ENCODE data around the gene HOXA3. TPM values are rescaled to one million over a fixed set of nuclear protein-coding genes. Genes with fewer than 3 reads are reported as not detected.

The HOXA3 gene
- total and polyA plus RNA-seq, 2 of the 8 experiments (the other 6 are each of a cell fraction or from before 2014, with no cell fraction given), result not detected

DNA sequence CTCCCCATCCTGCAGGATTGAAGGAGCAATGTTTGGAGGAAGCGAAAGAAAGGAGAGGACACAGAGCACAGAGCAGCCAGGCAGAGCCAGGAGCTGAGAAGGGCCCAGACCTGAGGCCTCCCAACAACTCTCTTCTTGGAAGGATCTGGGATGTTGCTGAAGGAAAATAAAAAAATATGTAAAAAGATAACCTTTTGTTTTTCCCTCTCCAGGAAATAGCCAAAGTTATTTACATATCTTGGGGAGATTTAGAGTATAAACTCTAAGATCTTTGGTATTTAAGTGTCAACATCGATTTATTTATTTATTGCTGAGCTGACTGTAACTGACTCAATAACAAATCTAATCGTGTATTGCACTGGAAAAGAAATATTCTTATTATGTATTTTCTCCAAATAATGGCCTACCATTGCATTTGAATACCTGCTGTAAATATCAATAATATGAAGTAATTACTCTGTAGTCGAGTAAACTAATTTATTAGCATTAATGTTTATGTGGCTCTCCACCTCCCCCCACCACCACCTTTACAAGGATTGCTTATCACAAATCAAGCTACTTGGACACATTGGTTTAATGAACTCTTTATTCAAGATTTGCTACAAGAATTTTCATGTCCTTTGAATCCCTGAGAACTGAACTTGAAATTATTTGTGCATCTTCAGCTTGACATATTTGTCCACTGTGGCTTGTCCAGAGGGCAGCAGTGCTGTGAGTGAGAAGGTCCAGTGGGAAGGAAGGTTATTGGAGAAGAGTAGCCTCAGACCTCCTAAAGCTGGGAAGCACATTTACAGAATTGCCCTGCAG, 34.5 kb upstream of the HOXA3 start:
- Histone ChIP-seq H3K56ac (replicated peaks; ENCODE audit: insufficient read length, low read depth, low read length) (no peak overlapping the region), H2BK20ac (ENCODE audit: low read length) (no peak overlapping the region), H3K4me3 (ENCODE audit: extremely low read depth in 1 of 4, insufficient read depth in 2 of 4, low read depth in 3 of 4, low read length in 4 of 4) (no peak overlapping the region), H3K14ac (ENCODE audit: insufficient read length) (no peak overlapping the region), H3K9me3 (ENCODE audit: insufficient read depth in 2 of 2, low read depth in 1 of 2, low read length in 1 of 2) (no peaks in the 10 kb centered on the region; a peak in 1 of 4 replicates), H4K20me1 (replicated peaks in 1 of 2; ENCODE audit: control insufficient read depth in 1 of 2, insufficient read depth in 2 of 2, low read length in 2 of 2) (peaks cover 34 to 63% of the 10 kb centered on the region in 2 experiments), H3K23ac (ENCODE audit: insufficient read length) (no peak overlapping the region), H3K79me1 (ENCODE audit: low read depth, low read length) (no peaks in the 10 kb centered on the region), H3K27me3 (replicated peaks in 1 of 4; ENCODE audit: control insufficient read depth in 3 of 4, extremely low read depth in 1 of 4, insufficient read depth in 3 of 4, low read length in 3 of 4) (peaks cover 98 to 100% (median 99%) of the 10 kb centered on the region in 4 experiments), H3K36me3 (ENCODE audit: control insufficient read depth in 2 of 4, insufficient read depth in 4 of 4, low read length in 3 of 4) (peaks cover 0 to 8% (median 0%) of the 10 kb centered on the region in 4 experiments; a peak in 1 of 8 replicates), H4K91ac (replicated peaks; ENCODE audit: insufficient read length, low read length) (no peak overlapping the region), H3K4me1 (replicated peaks in 1 of 4; ENCODE audit: control insufficient read depth in 3 of 4, insufficient read depth in 4 of 4, low read length in 3 of 4) (peaks cover 0 to 27% (median 16%) of the 10 kb centered on the region in 4 experiments; a peak in 6 of 7 replicates), H2AK5ac (ENCODE audit: low read depth, low read length) (no peak overlapping the region), H4K8ac (ENCODE audit: extremely low read depth, insufficient read depth, low read length) (no peak overlapping the region), H2BK15ac (ENCODE audit: low read length) (no peak overlapping the region), H2AFZ (ENCODE audit: low read length) (no peak overlapping the region), H3K79me2 (ENCODE audit: control insufficient read depth in 1 of 2, insufficient read depth in 2 of 2, low read length in 2 of 2) (no peaks in the 10 kb centered on the region), H2BK12ac (ENCODE audit: low read depth, low read length) (no peak overlapping the region), H4K5ac (ENCODE audit: insufficient read length, low read depth, low read length) (no peak overlapping the region), H2BK5ac (ENCODE audit: low read depth, low read length) (no peak overlapping the region), H3K23me2 (ENCODE audit: low read depth, low read length) (no peaks in the 10 kb centered on the region), H3K4ac (replicated peaks; ENCODE audit: insufficient read length, low read depth, low read length) (no peak overlapping the region), H2BK120ac (replicated peaks; ENCODE audit: low read depth, low read length) (no peak overlapping the region), H3K4me2 (ENCODE audit: insufficient read depth in 1 of 2, low read depth in 2 of 2, low read length in 2 of 2) (no peak overlapping the region; a peak in 1 of 4 replicates), H3K9ac (replicated peaks in 1 of 4; ENCODE audit: extremely low read depth in 1 of 4, low read depth in 3 of 4, low read length in 3 of 4) (no peak overlapping the region), H3K27ac (ENCODE audit: low read depth, low read length) (no peak overlapping the region), H3K18ac (ENCODE audit: extremely low read depth, low read length) (no peak overlapping the region)
- DNase-seq (ENCODE audit: low read depth in 1 of 2, low spot score in 2 of 2) (no peak), FAIRE-seq (no peak)
- ChIA-PET POLR2A (ENCODE audit: partially characterized antibody) (interaction anchor here (0.5 to 0.9 kb wide), 3 partner anchors 12 to 286 kb away, joined by 3 read pairs; no protein-coding TSS in a partner anchor), CTCF (ENCODE audit: partially characterized antibody) (interaction anchor here (0.8 to 9.1 kb wide), 18 partner anchors 8 to 90 kb away, joined by 3 to 64 read pairs (median 4); partner anchors contain the start of genes EVX1, HOXA1 and HOXA5)
- 30% methylated on average over 4 of the region's 4 CpGs; no CpG with 5 or more reads in 1 of the 2 experiments for WGBS, 2 experiments (ENCODE audit: extremely low coverage in 1 of 2, insufficient coverage in 1 of 2, insufficient read length in 1 of 2, insufficient replicate concordance in 2 of 2, low coverage in 1 of 2, low lambda C conversion rate in 2 of 2, missing lambda C conversion rate in 1 of 2)
- no peak for TF ChIP-seq SIN3A (conservative IDR thresholded peaks at IDR 0.05 in 1 of 2, IDR thresholded peaks at IDR 0.05 in 1 of 2; ENCODE audit: low read depth in 1 of 2, low read length in 2 of 2)
- TF ChIP-seq POLR2A (IDR thresholded peaks at IDR 0.05; ENCODE audit: control extremely low read depth in 1 of 2, low read depth in 2 of 2, low read length in 2 of 2), result no peak
- no peak for TF ChIP-seq EZH2 (IDR thresholded peaks at IDR 0.05; ENCODE audit: low read depth, low read length, severe bottlenecking)
- no peak for TF ChIP-seq SP4 (IDR thresholded peaks at IDR 0.05; ENCODE audit: low read length)
- TF ChIP-seq TCF12 (IDR thresholded peaks at IDR 0.05; ENCODE audit: low read depth, low read length), result no peak
- TF ChIP-seq SRF (IDR thresholded peaks at IDR 0.05; ENCODE audit: low read depth, low read length), result no peak
- no peak for TF ChIP-seq HDAC2 (IDR thresholded peaks at IDR 0.05; ENCODE audit: borderline replicate concordance in 1 of 2, low read depth in 2 of 2, low read length in 2 of 2)
- no peak for TF ChIP-seq CTBP2 (IDR thresholded peaks at IDR 0.05; ENCODE audit: borderline replicate concordance, insufficient read depth, insufficient read length, low read length)
- TF ChIP-seq GABPA (IDR thresholded peaks at IDR 0.05; ENCODE audit: borderline replicate concordance, insufficient read depth, low read length), result no peak
- no peak for TF ChIP-seq SAP30 (IDR thresholded peaks at IDR 0.05; ENCODE audit: insufficient read depth, insufficient replicate concordance, low read length)
- no peak for TF ChIP-seq CHD2 (IDR thresholded peaks at IDR 0.05; ENCODE audit: low read length)
